ENCODE measurements around the gene SLC51B.
"Not testable (repeated sequence)": the region's sequence is repeated elsewhere in the genome, so short reads cannot be mapped to it uniquely, and the experiment has no call there.

Gene SLC51B

GRCh38 chr15:65084500-65085206, 39.5 kb downstream of the SLC51B start:
- no peak for DNase-seq (ENCODE audit: low spot score)

GRCh38 chr15:65085207-65085753, 40.1 kb downstream of the SLC51B start:
- DNase-seq (ENCODE audit: low spot score): no peak

GRCh38 chr15:65085990-65086679, 40.9 kb downstream of the SLC51B start:
- DNase-seq (ENCODE audit: low spot score): no peak

GRCh38 chr15:65086680-65087111, 41.5 kb downstream of the SLC51B start:
- no peak for DNase-seq (ENCODE audit: low spot score)

GRCh38 chr15:65087411-65087810, 42.2 kb downstream of the SLC51B start:
- DNase-seq (ENCODE audit: low spot score): no peak

- no peak for DNase-seq (ENCODE audit: low spot score)
These were observed 42.9 kb downstream of the SLC51B start for GRCh38 chr15:65087873-65088642.

- no peak for DNase-seq (ENCODE audit: low spot score)
These were observed 43.4 kb downstream of the SLC51B start for GRCh38 chr15:65088643-65089021.

- no peak for DNase-seq (ENCODE audit: low spot score)
These were observed 44.1 kb downstream of the SLC51B start for GRCh38 chr15:65089206-65089824.

- DNase-seq (ENCODE audit: low spot score): no peak
These were observed 47.0 kb downstream of the SLC51B start for GRCh38 chr15:65091946-65092770.

GRCh38 chr15:65092911-65093792, 48.0 kb downstream of the SLC51B start:
- no peak for DNase-seq (ENCODE audit: low spot score)

- DNase-seq (ENCODE audit: low spot score): not testable (repeated sequence)
These were observed 48.6 kb downstream of the SLC51B start for GRCh38 chr15:65093793-65094170.

- no peak for DNase-seq (ENCODE audit: low spot score)
These were observed 49.3 kb downstream of the SLC51B start for GRCh38 chr15:65094294-65094995.

GRCh38 chr15:65095011-65095746, 50.0 kb downstream of the SLC51B start:
- DNase-seq (ENCODE audit: low spot score): no peak

GRCh38 chr15:65095747-65096104, 50.5 kb downstream of the SLC51B start:
- no peak for DNase-seq (ENCODE audit: low spot score)

- DNase-seq (ENCODE audit: low spot score): no peak
These were observed 51.5 kb downstream of the SLC51B start for GRCh38 chr15:65096481-65097385.

- DNase-seq (ENCODE audit: low spot score): no peak
These were observed 52.6 kb downstream of the SLC51B start for GRCh38 chr15:65097651-65098263.

- DNase-seq (ENCODE audit: low spot score): no peak
These were observed 54.1 kb downstream of the SLC51B start for GRCh38 chr15:65099336-65099735.
